Measurements from ENCODE around the gene SCGB1A1.
"Not testable (repeated sequence)": the region's sequence is repeated elsewhere in the genome, so short reads cannot be mapped to it uniquely, and the experiment has no call there.

SCGB1A1 gene

GRCh38 chr11:62423012-62423411 lies 4.2 kb downstream of the SCGB1A1 start:
- no peak for DNase-seq

GRCh38 chr11:62427630-62428233 lies 8.9 kb downstream of the SCGB1A1 start:
- peak; percentile 7 to 17 for DNase-seq

GRCh38 chr11:62428871-62429560 lies 10.2 kb downstream of the SCGB1A1 start:
- DNase-seq, result no peak

- DNase-seq, result no peak
Measured at GRCh38 chr11:62430425-62430824, 11.6 kb downstream of the SCGB1A1 start.

- no peak for DNase-seq
Measured at GRCh38 chr11:62431171-62431901, 12.5 kb downstream of the SCGB1A1 start.

- no peak for DNase-seq
Measured at GRCh38 chr11:62432695-62433094, 13.9 kb downstream of the SCGB1A1 start.

- DNase-seq, result no peak
Measured at GRCh38 chr11:62433141-62433903, 14.5 kb downstream of the SCGB1A1 start.

GRCh38 chr11:62433904-62434276 lies 15.1 kb downstream of the SCGB1A1 start:
- DNase-seq, result no peak

GRCh38 chr11:62435846-62436660 lies 17.2 kb downstream of the SCGB1A1 start:
- no peak for DNase-seq

- DNase-seq, result no peak
Measured at GRCh38 chr11:62437616-62438015, 18.8 kb downstream of the SCGB1A1 start.

GRCh38 chr11:62438641-62439040 lies 19.8 kb downstream of the SCGB1A1 start:
- DNase-seq, result no peak

GRCh38 chr11:62439785-62440602 lies 21.2 kb downstream of the SCGB1A1 start:
- DNase-seq, result no peak

GRCh38 chr11:62443390-62444235 lies 24.8 kb downstream of the SCGB1A1 start:
- DNase-seq, result peak in 1 of 2 donors; percentile 26

- DNase-seq, result peak; percentile 17 to 66
Measured at GRCh38 chr11:62444236-62444833, 25.5 kb downstream of the SCGB1A1 start.

GRCh38 chr11:62444835-62445234 lies 26.0 kb downstream of the SCGB1A1 start:
- DNase-seq, result no peak

GRCh38 chr11:62445314-62445740 lies 26.5 kb downstream of the SCGB1A1 start:
- no peak for DNase-seq

GRCh38 chr11:62446091-62446490 lies 27.3 kb downstream of the SCGB1A1 start:
- no peak for DNase-seq

- no peak for DNase-seq
Measured at GRCh38 chr11:62449451-62449851, 30.6 kb downstream of the SCGB1A1 start.

GRCh38 chr11:62449912-62450311 lies 31.1 kb downstream of the SCGB1A1 start:
- not testable (repeated sequence) for DNase-seq

Measured in CD4-positive, alpha-beta T cell treated with Interleukin-1 beta for 1 hour (primary cell).